HEK293 (cell line): Measurements from ENCODE around the gene POLD3.

Experiments used
- GFI1B ChIP-seq: fragments of 450-650 bp; formaldehyde crosslinking; IDR thresholded peaks from 2 replicates; pipeline ENCODE4 v1.5.1; 2016; ENCODE audit warnings: missing biosample characterization, missing genetic modification characterization
- RBAK ChIP-seq: fragments of 450-650 bp; formaldehyde crosslinking; IDR thresholded peaks from 2 replicates; pipeline ENCODE4 v1.5.1; 2016; ENCODE audit warnings: missing biosample characterization, missing genetic modification characterization
- SP3 ChIP-seq: fragments of 450-650 bp; formaldehyde crosslinking; IDR thresholded peaks from 2 replicates; pipeline ENCODE4 v1.5.1; 2016; ENCODE audit warnings: missing biosample characterization, missing genetic modification characterization
- ZNF274 ChIP-seq, 2 experiments: fragments of 200-500 bp in 1 of 2; fragments of 450-650 bp in 1 of 2; sonication (Bioruptor generic) in 1 of 2; formaldehyde crosslinking in 1 of 2; IDR thresholded peaks; 2 replicates each; pipeline versions ENCODE4 v1.5.1 to v1.6.1; 2014 to 2016; ENCODE audit warnings: borderline replicate concordance in 1 of 2, inconsistent platforms in 1 of 2, low read length in 1 of 2, missing biosample characterization in 1 of 2, missing genetic modification characterization in 1 of 2
- ZNF548 ChIP-seq: fragments of 450-650 bp; formaldehyde crosslinking; IDR thresholded peaks from 2 replicates; pipeline ENCODE4 v1.5.1; 2016; ENCODE audit warnings: missing biosample characterization, missing genetic modification characterization
- TF ChIP-seq, protein P1 (sequence below): fragments of 450-650 bp; formaldehyde crosslinking; IDR thresholded peaks from 2 replicates; pipeline ENCODE4 v1.5.1; 2016; ENCODE audit warnings: missing biosample characterization, missing genetic modification characterization

DNA sequence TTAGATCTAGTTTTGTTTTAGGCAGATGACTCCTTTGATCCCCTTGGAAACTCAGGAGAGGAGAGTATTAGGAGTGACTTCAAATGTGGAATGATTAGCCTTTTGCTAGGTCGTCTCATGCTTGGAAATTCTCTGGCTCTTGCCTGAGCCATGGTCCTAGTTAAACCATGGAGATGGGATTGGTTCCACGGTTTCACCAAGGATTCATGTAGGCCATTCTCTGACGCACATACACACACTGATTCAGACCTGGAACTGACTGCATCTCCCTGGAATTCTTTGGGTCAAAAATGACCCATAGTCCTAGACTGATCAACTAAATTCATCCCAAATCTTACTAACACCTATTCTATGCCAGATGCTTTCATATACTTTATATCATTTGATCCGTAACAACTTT lies 56.5 kb downstream of the POLD3 start:
- TF ChIP-seq, protein P1, sequence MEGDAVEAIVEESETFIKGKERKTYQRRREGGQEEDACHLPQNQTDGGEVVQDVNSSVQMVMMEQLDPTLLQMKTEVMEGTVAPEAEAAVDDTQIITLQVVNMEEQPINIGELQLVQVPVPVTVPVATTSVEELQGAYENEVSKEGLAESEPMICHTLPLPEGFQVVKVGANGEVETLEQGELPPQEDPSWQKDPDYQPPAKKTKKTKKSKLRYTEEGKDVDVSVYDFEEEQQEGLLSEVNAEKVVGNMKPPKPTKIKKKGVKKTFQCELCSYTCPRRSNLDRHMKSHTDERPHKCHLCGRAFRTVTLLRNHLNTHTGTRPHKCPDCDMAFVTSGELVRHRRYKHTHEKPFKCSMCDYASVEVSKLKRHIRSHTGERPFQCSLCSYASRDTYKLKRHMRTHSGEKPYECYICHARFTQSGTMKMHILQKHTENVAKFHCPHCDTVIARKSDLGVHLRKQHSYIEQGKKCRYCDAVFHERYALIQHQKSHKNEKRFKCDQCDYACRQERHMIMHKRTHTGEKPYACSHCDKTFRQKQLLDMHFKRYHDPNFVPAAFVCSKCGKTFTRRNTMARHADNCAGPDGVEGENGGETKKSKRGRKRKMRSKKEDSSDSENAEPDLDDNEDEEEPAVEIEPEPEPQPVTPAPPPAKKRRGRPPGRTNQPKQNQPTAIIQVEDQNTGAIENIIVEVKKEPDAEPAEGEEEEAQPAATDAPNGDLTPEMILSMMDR (tag by site-specific recombination), result no peak
- TF ChIP-seq ZNF548 (tag by site-specific recombination), result no peak
- TF ChIP-seq RBAK (tag by site-specific recombination), result no peak
- TF ChIP-seq ZNF274 (IDR thresholded peaks at IDR 0.05; ENCODE audit: low read length), result no peak
- TF ChIP-seq ZNF274 (tag by site-specific recombination; IDR thresholded peaks at IDR 0.05; ENCODE audit: borderline replicate concordance), result no peak
- TF ChIP-seq SP3, result no peak
- no peak for TF ChIP-seq GFI1B (tag by site-specific recombination)
